Stomach (tissue), 9 donors: ENCODE results near the gene TMEFF2. TPM values are rescaled to one million over a fixed set of nuclear protein-coding genes. Genes with fewer than 3 reads are reported as not detected.
A peak's percentile ranks its signal among the peaks of the same experiment; 100 is the strongest.

Source experiments
- DNase-seq, 2 donors: peaks; one replicate each; pipeline versions ENCODE4 v3.0.0 to v3.0.0-alpha.2; 2013 to 2019
- H3K27ac ChIP-seq, 5 donors: fragments of 200-600 bp in 4 of 5; sonication (generic) in 4 of 5; one replicate each; pipeline ENCODE4 v1.5.1; 2013 to 2019; ENCODE audit warnings: mild to moderate bottlenecking in 1 of 5, moderate library complexity in 1 of 5
- H3K27me3 ChIP-seq, 3 donors: fragments of 200-600 bp; sonication (generic); one replicate each; pipeline ENCODE4 v1.5.1; 2017 to 2019; ENCODE audit warnings: mixed run types in 1 of 3
- H3K36me3 ChIP-seq, 4 donors: fragments of 200-600 bp; sonication (generic); 1 replicate in 3 of 4; 2 replicates in 1 of 4; pipeline ENCODE4 v1.5.1; 2016 to 2019
- H3K4me1 ChIP-seq, 4 donors: fragments of 200-600 bp; sonication (generic); one replicate each; pipeline ENCODE4 v1.5.1; 2016 to 2019
- H3K4me3 ChIP-seq, 4 donors: fragments of 200-600 bp; sonication (generic) in 3 of 4; one replicate each; pipeline ENCODE4 v1.5.1; 2016 to 2019; ENCODE audit warnings: mild to moderate bottlenecking in 1 of 4
- H3K9me3 ChIP-seq, 4 donors: fragments of 200-600 bp; sonication (generic); one replicate each; pipeline ENCODE4 v1.5.1; 2016 to 2019
- CTCF ChIP-seq, 7 experiments: fragments of 450-650 bp in 4 of 7; fragments of 200-600 bp in 3 of 7; sonication (generic) in 3 of 7; IDR thresholded peaks; one replicate each; pipeline ENCODE4 v1.5.1; 2016 to 2019; ENCODE audit warnings: antibody characterized with exemption in 7 of 7, control low read depth in 2 of 7, mild to moderate bottlenecking in 1 of 7
- EP300 ChIP-seq: sonication (generic); formaldehyde crosslinking; IDR thresholded peaks from one replicate; pipeline ENCODE4 v1.6.1; 2017; ENCODE audit warnings: antibody characterized with exemption
- POLR2A ChIP-seq, 4 donors: fragments of 450-650 bp; IDR thresholded peaks; one replicate each; pipeline ENCODE4 v1.6.1; 2016; ENCODE audit warnings: antibody characterized with exemption in 4 of 4, control low read depth in 2 of 4, mild to moderate bottlenecking in 1 of 4, moderate library complexity in 1 of 4
- POLR2AphosphoS5 ChIP-seq, 3 donors: sonication (generic); formaldehyde crosslinking; IDR thresholded peaks; one replicate each; pipeline ENCODE4 v1.6.1; 2016; ENCODE audit warnings: antibody characterized with exemption in 3 of 3
- WGBS, 5 donors: extraction: QIAGEN DNeasy Blood & Tissue Kit in 3 of 5; methylation state at CpG; one replicate each; pipeline versions ENCODE4 v1.1.5 to v1.1.7; 2013 to 2018; 5-methylcytosine and 5-hydroxymethylcytosine counted together
- intact Hi-C: fragments of 100-400 bp; cut with DNase I; formaldehyde crosslinking; loops from one replicate; pipeline ENCODE4 v1.15.1; 2023; ENCODE audit warnings: low total_unique reads
- polyA plus RNA-seq, 3 donors: library from polyadenylated mRNA; stranded (reverse); fragments of 200-250 nt; gene quantifications; one replicate each; pipeline ENCODE4 v1.2.3, GENCODE V29; 2013
- total RNA-seq, 5 donors: library from RNA; depleted of rRNA; stranded (reverse); fragments of >200 nt; gene quantifications; one replicate each; pipeline versions ENCODE4 v1.1.0 to v1.2.3, GENCODE V29; 2014 to 2016
- donor health status: healthy with polysubstance abuse.
- donor health status: Bipolar disorder and iron deficiency.
- donor health status: healthy.

Gene TMEFF2
- total and polyA plus RNA-seq, 8 donors: 0.23 to 0.50 (median 0.37) TPM; not detected in 3

GRCh38 chr2:192166946-192167345 is 27.8 kb downstream of the TMEFF2 start:
- WGBS, 5 donors: 42 to 88% (median 72%) methylated on average over 2 of the region's 2 CpGs
- Histone ChIP-seq H3K36me3 (no peaks in the 10 kb centered on the region), H3K27ac (no peak overlapping the region), H3K4me3 (no peak overlapping the region), H3K27me3 (no peaks in the 10 kb centered on the region), H3K9me3 (no peaks in the 10 kb centered on the region), H3K4me1 (peaks cover 0 to 7% (median 2%) of the 10 kb centered on the region in 4 donors)
- DNase-seq: no peak
- TF ChIP-seq POLR2AphosphoS5 (IDR thresholded peaks at IDR 0.05) (no peak), EP300 (no peak), POLR2A (IDR thresholded peaks at IDR 0.05) (no peak), CTCF (IDR thresholded peaks at IDR 0.05) (no peak)
- intact Hi-C loops: loop anchor here (10.0 kb wide), 1 partner anchor 622 kb away; no protein-coding TSS in a partner anchor

- no peaks in the 10 kb centered on the region for H3K36me3 ChIP-seq
- intact Hi-C loops: loop anchor here (10.0 kb wide), 1 partner anchor 621 kb away; no protein-coding TSS in a partner anchor
- TF ChIP-seq CTCF (IDR thresholded peaks at IDR 0.05) (no peak), POLR2AphosphoS5 (IDR thresholded peaks at IDR 0.05) (no peak), EP300 (no peak), POLR2A (IDR thresholded peaks at IDR 0.05) (no peak)
- H3K4me1 ChIP-seq: peaks cover 0 to 13% (median 5%) of the 10 kb centered on the region in 4 donors
- H3K4me3 ChIP-seq: no peak overlapping the region
- DNase-seq: no peak
- H3K9me3 ChIP-seq: no peaks in the 10 kb centered on the region
- 73 to 91% (median 87%) methylated on average over 4 of the region's 4 CpGs for WGBS, 5 donors
- H3K27me3 ChIP-seq: no peaks in the 10 kb centered on the region
- no peak overlapping the region for H3K27ac ChIP-seq
Observed at GRCh38 chr2:192165842-192166241, 28.9 kb downstream of the TMEFF2 start.

GRCh38 chr2:192162392-192163042 is 32.2 kb downstream of the TMEFF2 start:
- 7 to 18% (median 9%) methylated on average over 4 of the region's 4 CpGs for WGBS, 5 donors
- H3K9me3 ChIP-seq: no peaks in the 10 kb centered on the region
- TF ChIP-seq CTCF (IDR thresholded peaks at IDR 0.05) (peak in 5 of 7 experiments; percentile 83 to 97 (median 91)), POLR2A (IDR thresholded peaks at IDR 0.05) (no peak)

GRCh38 chr2:192161656-192162290 is 33.0 kb downstream of the TMEFF2 start:
- Histone ChIP-seq H3K36me3 (no peaks in the 10 kb centered on the region), H3K4me3 (peak overlapping the region in 1 of 4 donors; percentile 14), H3K27me3 (no peaks in the 10 kb centered on the region), H3K9me3 (no peaks in the 10 kb centered on the region), H3K4me1 (peaks cover 0 to 13% (median 5%) of the 10 kb centered on the region in 4 donors), H3K27ac (no peak overlapping the region)
- intact Hi-C loops: loop anchor here (5.0 to 10.0 kb wide), 2 partner anchors 349 to 617 kb away; no protein-coding TSS in a partner anchor
- TF ChIP-seq CTCF (IDR thresholded peaks at IDR 0.05) (no peak), POLR2AphosphoS5 (IDR thresholded peaks at IDR 0.05) (no peak), POLR2A (IDR thresholded peaks at IDR 0.05) (no peak), EP300 (no peak)
- WGBS, 5 donors: 75 to 83% (median 82%) methylated on average over 2 of the region's 2 CpGs
- DNase-seq: no peak

More at GRCh38 chr2:192162392-192163042, 32.2 kb downstream of the TMEFF2 start:
- no peak overlapping the region for H3K27ac ChIP-seq
- H3K4me1 ChIP-seq: peaks cover 0 to 13% (median 5%) of the 10 kb centered on the region in 4 donors
- peak overlapping the region in 2 of 4 donors; percentile 14 to 20 for H3K4me3 ChIP-seq
- intact Hi-C loops: loop anchor here (5.0 to 10.0 kb wide), 2 partner anchors 350 to 618 kb away; no protein-coding TSS in a partner anchor
- H3K27me3 ChIP-seq: no peaks in the 10 kb centered on the region
- peak; percentile 72 to 91 for DNase-seq
- H3K36me3 ChIP-seq: no peaks in the 10 kb centered on the region
